ENCODE measurements around the gene C15orf62.
A peak's percentile ranks its signal among the peaks of the same experiment; 100 is the strongest.

Gene C15orf62

GRCh38 chr15:40785164-40785563 is 15.4 kb downstream of the C15orf62 start:
- no peak for DNase-seq

DNA sequence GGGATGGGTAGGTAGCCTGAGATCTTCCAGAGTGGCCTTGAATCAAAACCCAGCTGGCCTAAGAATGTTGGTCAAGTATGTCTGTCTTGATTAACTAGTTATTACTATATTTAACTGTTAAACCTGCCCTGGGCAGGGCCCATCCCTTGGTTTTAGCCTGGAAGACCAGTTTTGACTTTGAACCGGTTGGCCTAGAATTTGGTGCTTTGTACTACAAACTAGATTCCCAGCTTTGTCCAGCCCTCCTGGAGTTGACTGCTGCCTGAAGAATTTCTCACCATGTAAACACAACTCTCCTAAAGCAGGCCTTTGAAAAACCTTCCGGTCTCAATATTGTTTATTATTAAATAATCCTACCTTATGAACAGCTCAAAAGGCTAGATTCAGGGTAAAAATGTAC is 16.0 kb downstream of the C15orf62 start:
- no peak for DNase-seq

DNA sequence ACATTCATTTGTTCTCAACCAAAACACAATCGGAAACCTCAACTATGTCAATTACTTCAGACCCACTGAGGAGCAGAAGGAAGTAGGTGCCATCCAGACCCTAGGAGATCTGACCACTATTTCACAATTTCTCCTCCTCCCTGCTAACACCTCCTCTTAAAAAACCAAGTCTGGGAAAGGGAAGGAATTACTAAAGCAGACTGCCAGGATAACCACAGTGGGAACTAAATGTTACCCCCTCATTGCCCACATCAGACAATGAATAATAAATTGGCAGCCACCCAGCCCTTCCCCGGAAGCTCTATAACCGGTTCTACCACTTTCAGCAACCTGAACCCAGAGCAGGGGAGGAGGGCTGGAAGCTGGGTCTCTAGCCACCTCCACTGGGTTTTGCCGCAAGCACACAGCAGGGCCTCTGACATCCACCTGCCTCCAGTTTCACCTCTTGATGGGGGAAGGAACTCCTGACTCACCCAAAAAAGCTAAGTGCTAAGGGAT is 17.6 kb downstream of the C15orf62 start:
- peak in 1 of 14 donors; percentile 17 for DNase-seq

DNA sequence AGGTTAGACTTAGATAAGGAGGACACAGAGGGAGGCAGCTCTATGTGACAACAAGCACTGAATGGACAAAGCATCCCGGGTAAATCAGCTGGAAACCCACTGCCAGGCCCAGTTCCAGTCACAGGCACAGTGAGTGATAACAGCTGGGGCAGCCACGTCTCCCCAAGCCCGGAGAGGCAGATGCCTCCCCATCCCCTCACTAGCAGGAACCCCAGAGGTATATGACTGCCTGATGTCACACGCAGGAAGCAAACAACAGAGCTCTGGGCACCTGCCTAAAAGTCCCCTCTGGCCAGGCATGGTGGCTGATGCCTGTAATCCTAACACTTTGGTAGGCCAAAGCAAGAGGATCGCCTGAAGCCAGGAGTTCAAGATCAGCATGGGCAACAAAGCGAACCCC is 18.2 kb downstream of the C15orf62 start:
- no peak for DNase-seq

GRCh38 chr15:40789119-40789518 is 19.3 kb downstream of the C15orf62 start:
- DNase-seq = no peak

DNA sequence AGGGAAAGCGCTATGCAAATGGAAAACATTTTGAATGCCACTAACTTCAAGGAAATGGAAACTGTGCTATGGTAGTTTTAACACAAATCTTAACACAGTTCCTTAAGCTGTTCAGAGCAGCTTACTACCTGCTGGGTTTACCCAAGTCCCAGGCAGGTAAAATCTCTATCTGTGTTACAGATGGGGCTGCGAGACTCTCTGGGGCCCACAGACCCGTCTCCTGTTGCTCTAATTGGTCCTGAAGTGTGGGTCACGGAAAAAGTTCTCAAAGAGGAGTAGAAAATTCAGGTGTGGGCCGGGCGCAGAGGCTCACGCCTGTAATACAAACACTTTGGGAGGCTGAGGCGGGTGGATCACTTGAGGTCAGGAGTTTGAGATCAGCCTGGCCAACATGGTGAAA is 20.2 kb downstream of the C15orf62 start:
- DNase-seq = no peak

- DNase-seq = no peak
Observed at GRCh38 chr15:40790718-40791117, 20.9 kb downstream of the C15orf62 start.

- DNase-seq = no peak
Observed at GRCh38 chr15:40792394-40792793, 22.6 kb downstream of the C15orf62 start.

- peak in 1 of 14 donors; percentile 35 for DNase-seq
Observed at GRCh38 chr15:40793216-40793989, 23.6 kb downstream of the C15orf62 start.

GRCh38 chr15:40796041-40796440 is 26.3 kb downstream of the C15orf62 start:
- DNase-seq = no peak

DNA sequence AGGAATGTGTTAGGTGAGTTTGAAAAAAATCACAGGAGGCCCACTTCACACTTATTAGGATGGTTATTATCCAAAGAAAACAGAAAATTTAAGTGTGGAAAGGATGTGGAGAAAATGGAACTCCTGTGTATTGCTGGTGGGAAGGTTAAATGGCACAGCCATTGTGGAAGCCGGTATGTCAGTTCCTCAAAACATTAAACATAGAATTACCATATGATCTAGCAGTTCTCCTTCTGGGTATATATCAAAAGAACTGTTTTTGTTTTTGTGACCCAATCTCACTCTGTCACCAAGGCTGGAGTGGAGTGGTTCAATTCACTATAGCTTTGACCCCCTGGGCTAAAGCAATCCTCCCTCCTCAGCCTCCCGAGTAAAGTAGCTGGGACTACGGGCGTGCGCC is 26.7 kb downstream of the C15orf62 start:
- no peak for DNase-seq

DNA sequence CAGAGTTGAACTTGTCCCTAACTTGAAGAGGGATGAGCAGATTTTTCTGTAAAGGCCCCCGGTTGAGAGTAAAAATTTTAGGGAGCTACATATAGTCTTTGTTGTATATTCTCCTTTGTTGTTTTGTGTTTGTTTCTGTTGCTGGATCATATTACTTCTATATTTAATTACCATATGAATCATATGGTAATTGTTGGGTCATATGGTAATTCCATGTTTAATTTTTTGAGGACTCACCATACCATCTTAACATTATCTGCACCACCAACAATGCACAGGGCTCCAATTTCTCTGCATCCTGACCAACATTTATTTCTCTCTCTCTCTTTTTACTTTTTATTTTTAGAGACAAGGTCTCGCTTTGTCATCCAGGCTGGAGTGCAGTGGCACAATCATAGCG is 29.7 kb downstream of the C15orf62 start:
- no peak for DNase-seq

DNA sequence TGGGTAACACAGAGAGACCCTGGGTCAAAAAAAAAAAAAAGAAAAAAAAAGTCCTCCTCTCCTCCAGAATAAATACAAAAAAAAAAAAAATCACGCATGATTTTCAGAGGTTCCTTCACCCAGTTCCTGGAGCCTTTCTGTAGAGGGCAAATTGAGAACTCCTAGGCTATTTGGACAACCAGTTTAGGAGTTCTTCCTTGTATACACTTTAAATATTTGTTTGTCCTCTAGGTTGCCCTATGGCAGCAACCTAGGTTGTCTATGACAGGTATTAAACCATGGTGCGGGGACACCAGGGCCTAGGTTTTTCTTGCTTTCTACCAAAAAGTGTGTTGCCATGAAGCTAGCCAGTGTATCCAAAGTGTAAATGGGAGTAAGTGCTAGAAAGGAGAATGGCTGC is 33.3 kb downstream of the C15orf62 start:
- no peak for DNase-seq

DNA sequence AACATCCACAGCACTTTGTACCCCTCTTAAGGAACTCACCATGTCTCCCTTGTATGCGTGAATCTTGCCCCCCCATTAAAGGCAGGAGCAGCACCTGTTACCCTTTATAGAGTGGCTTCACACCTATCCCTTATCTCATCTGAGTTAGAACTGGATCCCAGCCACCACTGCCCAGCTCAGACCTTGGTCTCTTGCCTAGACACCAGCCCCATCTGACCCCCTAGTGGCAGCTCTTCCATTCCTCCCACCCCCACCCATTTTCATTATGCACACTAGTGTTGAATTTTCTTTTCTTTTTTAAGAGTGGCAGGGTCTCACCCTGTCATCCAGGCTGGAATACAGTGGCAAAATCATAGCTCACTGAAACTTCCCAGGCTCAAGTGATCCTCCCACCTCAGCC is 33.9 kb downstream of the C15orf62 start:
- no peak for DNase-seq

GRCh38 chr15:40806672-40807027 is 36.9 kb downstream of the C15orf62 start:
- DNase-seq = peak in 1 of 14 donors; percentile 7

DNA sequence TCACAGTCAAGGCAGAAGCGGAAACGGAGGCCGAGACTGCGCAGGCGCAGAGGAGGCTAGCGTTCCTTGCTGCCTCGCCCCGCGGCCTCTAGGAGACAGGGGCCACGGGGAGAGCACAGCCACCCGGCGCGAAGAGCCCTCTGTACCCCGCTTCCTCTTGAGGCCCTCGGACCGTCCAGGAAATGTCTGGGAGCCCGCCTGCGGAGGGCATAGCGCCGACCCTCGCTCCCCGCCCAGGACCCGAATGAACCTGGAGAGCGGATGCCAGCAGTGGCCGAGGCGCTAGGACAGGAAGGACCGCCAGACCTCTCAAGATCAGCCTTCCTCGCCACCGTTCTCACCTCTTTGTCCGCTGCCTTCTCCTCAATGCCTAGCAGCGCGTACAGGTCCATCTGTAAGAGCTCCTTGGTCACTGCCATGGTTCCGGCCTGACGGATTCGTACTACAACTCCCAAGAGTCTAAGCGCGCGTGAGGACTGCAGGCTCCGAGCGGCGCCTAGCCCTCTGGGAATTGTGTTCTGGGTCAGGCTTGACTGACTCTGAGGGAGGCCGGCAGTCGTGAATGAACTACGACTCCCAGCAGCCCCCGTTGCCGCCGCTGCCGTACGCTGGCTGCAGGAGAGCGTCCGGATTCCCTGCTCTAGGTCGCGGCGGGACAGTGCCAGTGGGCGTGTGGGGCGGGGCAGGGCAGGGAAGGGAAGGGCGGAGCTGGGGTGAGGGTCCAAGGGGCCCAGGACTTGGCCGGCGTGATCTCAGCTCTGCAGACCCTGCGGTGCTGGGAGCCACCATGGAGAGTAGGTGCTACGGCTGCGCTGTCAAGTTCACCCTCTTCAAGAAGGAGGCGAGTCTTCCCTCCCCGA is 37.5 kb downstream of the C15orf62 start, which contains the start of the genes DNAJC17 and ZFYVE19:
DNAJC17 (minus strand) TSS at position 446 of the 860 bp plus-strand sequence; CDS start at position 419, 27 bp downstream.
ZFYVE19 (plus strand) TSS at position 62 of the 860 bp plus-strand sequence; CDS start at position 563, 501 bp downstream.
- peak; percentile 70 to 99 (median 95) for DNase-seq

DNA sequence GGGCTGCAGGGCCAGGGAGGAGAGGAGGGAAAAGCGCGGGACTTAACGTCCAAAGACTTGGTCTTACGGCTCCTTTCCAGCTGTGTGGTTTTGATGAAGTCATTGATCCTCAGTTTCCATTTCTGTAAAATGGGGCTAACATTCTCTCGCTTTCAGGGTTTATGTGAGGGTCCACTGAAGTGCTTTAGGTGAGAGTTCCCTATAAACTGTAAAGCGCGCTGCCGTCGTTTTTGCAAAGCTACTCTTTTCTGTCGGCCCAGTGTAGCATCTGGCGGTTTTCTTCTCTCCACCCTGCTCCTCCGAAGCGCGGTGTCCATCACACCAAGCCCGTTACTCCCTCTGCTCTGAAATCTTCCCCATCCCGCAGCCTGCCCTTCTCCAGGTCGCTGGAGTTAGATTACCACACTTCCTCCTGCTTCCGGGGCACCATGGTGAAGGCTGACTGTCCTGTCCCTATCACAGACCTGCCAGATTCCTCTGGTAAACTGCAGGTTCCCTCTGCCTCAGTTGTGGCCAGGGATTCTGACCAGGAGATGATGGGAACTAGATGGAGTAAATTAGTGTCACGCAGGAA is 38.2 kb downstream of the C15orf62 start:
- DNase-seq = peak in 1 of 14 donors; percentile 27

- DNase-seq = no peak
Observed at GRCh38 chr15:40808861-40809450, 39.2 kb downstream of the C15orf62 start.

GRCh38 chr15:40812721-40813425 is 43.1 kb downstream of the C15orf62 start:
- DNase-seq = no peak

DNA sequence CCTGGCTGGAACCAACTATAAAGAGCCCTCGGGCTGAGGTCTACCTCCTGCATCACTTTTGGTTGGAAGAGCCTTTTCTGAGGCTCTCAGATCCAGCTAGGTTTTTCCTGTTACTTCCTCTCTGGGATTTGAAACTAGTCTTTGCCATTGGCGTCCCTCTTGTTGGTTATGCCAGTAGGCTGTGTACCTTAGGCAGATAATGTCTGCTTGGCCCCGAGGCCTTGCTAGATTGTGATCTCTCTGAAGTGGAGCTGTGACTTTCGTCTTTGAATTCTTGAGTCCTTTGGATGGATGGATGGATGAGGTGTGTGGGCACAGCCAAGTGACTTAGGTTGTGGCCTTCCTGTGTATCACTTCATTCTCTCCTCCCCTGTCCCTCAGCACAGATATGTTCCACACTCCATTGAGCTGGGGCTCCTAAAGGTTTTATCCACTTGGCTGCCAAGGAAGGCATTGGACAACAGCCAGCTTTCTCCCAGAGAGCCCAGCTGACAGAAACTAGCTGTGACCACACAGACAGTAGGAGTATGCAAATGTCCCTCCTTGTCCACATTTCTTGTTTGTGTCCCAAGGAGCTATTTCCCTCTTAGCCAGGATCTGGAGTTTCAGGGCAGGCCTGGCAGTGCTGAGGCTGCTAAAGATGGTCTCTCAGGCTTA is 45.4 kb downstream of the C15orf62 start:
- DNase-seq = peak in 4 of 14 donors; percentile 4 to 20 (median 6)

GRCh38 chr15:40819048-40819447 is 49.3 kb downstream of the C15orf62 start:
- DNase-seq = no peak
